ENCODE measurements around the gene SUPT4H1.
"Not testable (repeated sequence)": the region's sequence is repeated elsewhere in the genome, so short reads cannot be mapped to it uniquely, and the experiment has no call there.

DNA sequence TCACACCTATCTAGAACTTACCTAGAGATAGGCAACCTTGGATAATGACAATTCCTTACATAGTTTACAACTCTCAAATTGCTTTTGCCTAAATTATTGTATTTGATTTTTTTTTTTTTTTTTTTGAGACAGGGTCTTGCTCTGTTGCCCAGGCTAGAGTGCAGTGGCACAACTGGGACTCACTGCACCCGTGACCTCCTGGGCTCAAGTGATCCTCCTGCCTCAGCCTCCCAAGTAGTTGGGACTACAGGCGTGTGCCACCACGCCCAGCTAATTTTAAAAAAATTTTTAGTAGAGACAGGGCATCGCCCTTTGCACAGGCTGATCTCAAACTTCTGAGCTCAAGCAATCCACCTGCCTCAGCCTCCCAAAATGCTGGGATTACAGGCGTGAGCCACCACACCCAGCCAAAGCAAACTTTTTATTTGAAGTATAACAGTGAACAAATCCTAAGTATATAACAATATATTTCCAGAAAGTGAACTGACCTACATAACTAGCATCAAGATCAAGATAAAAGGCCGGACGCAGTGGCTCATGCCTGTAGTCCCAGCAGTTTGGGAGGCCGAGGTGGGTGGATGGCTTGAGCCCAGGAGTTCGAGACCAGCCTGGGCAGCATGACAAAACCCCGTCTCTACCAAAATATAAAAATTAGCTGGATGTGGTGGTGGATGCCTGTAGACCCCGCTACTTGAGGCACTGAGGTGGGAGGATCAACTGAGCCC is 10.7 kb downstream of the SUPT4H1 start:
- TF ChIP-seq, protein P1, sequence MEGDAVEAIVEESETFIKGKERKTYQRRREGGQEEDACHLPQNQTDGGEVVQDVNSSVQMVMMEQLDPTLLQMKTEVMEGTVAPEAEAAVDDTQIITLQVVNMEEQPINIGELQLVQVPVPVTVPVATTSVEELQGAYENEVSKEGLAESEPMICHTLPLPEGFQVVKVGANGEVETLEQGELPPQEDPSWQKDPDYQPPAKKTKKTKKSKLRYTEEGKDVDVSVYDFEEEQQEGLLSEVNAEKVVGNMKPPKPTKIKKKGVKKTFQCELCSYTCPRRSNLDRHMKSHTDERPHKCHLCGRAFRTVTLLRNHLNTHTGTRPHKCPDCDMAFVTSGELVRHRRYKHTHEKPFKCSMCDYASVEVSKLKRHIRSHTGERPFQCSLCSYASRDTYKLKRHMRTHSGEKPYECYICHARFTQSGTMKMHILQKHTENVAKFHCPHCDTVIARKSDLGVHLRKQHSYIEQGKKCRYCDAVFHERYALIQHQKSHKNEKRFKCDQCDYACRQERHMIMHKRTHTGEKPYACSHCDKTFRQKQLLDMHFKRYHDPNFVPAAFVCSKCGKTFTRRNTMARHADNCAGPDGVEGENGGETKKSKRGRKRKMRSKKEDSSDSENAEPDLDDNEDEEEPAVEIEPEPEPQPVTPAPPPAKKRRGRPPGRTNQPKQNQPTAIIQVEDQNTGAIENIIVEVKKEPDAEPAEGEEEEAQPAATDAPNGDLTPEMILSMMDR (optimal IDR thresholded peaks at IDR 0.05 in 1 of 3, IDR thresholded peaks at IDR 0.05 in 1 of 3, conservative IDR thresholded peaks at IDR 0.05 in 1 of 3; ENCODE audit: extremely low read depth in 1 of 3, insufficient read depth in 2 of 3, low read length in 3 of 3) = not testable (repeated sequence)
- TF ChIP-seq EZH2 (IDR thresholded peaks at IDR 0.05; ENCODE audit: low read length) = not testable (repeated sequence)
